Measurements from ENCODE around the gene MACROD2. TPM values are rescaled to one million over a fixed set of nuclear protein-coding genes. Genes with fewer than 3 reads are reported as not detected.

The MACROD2 gene
- total RNA-seq, 1 donor from 2014 or later = 0.23 TPM

- no peak for DNase-seq (ENCODE audit: low read depth)
- H3K4me3 ChIP-seq (ENCODE audit: low read depth, low read length) = no peak overlapping the region
- no peak for TF ChIP-seq CTCF (conservative IDR thresholded peaks at IDR 0.05; ENCODE audit: low read depth, low read length)
These were observed 1565.8 kb downstream of the MACROD2 start for GRCh38 chr20:15561070-15561569.

GRCh38 chr20:15561707-15562404, 1566.5 kb downstream of the MACROD2 start:
- DNase-seq (ENCODE audit: low read depth) = no peak
- no peak overlapping the region for H3K4me3 ChIP-seq (ENCODE audit: low read depth, low read length)
- no peak for TF ChIP-seq CTCF (conservative IDR thresholded peaks at IDR 0.05; ENCODE audit: low read depth, low read length)

DNA sequence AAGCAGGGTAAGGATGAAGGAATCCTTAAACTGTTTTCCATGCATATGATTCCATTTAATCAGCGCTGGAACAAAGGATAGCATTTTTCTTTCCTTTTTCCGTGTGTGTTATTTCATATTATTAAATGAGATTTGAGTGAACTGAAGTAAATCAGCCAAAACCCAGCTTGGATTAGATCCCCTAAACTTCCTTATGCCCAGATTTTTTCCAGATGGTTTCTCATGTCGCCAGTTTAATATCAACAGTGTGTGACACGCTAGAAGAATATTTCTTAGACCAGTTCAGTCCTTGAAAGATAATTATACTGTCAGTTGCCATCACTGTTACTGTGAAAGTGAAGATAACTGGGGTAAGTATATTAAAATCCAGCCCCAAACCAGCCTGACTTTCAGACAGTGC, 1568.5 kb downstream of the MACROD2 start:
- DNase-seq (ENCODE audit: low read depth) = no peak
- no peak overlapping the region for H3K4me3 ChIP-seq (ENCODE audit: low read depth, low read length)
- no peak for TF ChIP-seq CTCF (conservative IDR thresholded peaks at IDR 0.05; ENCODE audit: low read depth, low read length)

DNA sequence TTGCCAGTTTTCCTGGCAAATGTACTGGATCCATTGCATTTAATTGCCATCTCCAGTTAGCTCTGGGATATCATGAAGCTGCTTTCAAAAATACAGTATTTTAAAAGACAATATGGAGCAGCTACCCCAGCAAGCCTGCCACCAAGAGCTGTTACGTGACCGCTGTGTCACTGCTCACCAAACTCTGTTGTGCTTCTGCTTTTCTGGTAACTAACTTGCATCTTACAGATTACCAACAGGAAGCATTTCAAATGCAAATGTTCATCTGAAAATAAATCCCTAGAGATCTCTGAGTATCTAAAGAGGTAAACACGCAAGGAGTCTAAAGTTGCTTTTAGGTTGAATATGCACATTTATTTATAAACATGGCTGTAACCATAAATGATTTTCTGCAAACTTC, 1569.7 kb downstream of the MACROD2 start:
- TF ChIP-seq CTCF (conservative IDR thresholded peaks at IDR 0.05; ENCODE audit: low read depth, low read length) = no peak
- DNase-seq (ENCODE audit: low read depth) = no peak
- no peak overlapping the region for H3K4me3 ChIP-seq (ENCODE audit: low read depth, low read length)

GRCh38 chr20:15565786-15566185, 1570.5 kb downstream of the MACROD2 start:
- no peak for DNase-seq (ENCODE audit: low read depth)
- TF ChIP-seq CTCF (conservative IDR thresholded peaks at IDR 0.05; ENCODE audit: low read depth, low read length) = no peak
- H3K4me3 ChIP-seq (ENCODE audit: low read depth, low read length) = no peak overlapping the region

DNA sequence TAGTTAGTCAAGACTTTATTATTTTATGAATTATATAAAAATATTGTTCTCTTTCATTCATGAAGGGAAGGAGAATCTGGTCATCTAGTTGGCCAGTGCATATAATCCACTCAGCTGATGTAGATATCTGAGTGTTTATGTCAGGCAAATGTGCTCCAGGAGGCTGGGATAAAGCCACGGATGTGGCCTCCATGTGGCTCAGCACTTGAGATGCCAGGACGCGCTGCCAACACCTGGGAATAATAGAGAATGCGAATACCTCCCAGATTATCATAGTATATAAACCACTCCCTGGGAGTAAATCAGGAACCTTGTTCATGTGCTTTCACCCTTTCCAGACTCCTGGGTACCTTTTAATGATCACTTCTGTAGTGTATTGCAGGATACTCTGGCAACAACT, 1571.9 kb downstream of the MACROD2 start:
- DNase-seq (ENCODE audit: low read depth) = no peak
- no peak overlapping the region for H3K4me3 ChIP-seq (ENCODE audit: low read depth, low read length)
- no peak for TF ChIP-seq CTCF (conservative IDR thresholded peaks at IDR 0.05; ENCODE audit: low read depth, low read length)

- H3K4me3 ChIP-seq (ENCODE audit: low read depth, low read length) = no peak overlapping the region
- no peak for DNase-seq (ENCODE audit: low read depth)
- TF ChIP-seq CTCF (conservative IDR thresholded peaks at IDR 0.05; ENCODE audit: low read depth, low read length) = no peak
These were observed 1574.8 kb downstream of the MACROD2 start for GRCh38 chr20:15570156-15570555.

Data from epithelial cell of proximal tubule (primary cell).